GM10266 (cell line): Measurements from ENCODE around the gene MCM5.
"Not testable (repeated sequence)": the region's sequence is repeated elsewhere in the genome, so short reads cannot be mapped to it uniquely, and the experiment has no call there.

Experiments used
- DNase-seq: peaks from one replicate; pipeline ENCODE4 v3.0.0; 2012; ENCODE audit errors: extremely low spot score
- TF ChIP-seq, protein P1 (sequence below): IDR thresholded peaks from 2 replicates; pipeline ENCODE4 v1.5.1; 2012; ENCODE audit warnings: mild to moderate bottlenecking, low read depth; ENCODE audit not compliant: control insufficient read depth, insufficient read depth; ENCODE audit errors: missing control alignments

The MCM5 gene

GRCh38 chr22:35435201-35435740 lies 35.3 kb downstream of the MCM5 start:
- TF ChIP-seq, protein P1, sequence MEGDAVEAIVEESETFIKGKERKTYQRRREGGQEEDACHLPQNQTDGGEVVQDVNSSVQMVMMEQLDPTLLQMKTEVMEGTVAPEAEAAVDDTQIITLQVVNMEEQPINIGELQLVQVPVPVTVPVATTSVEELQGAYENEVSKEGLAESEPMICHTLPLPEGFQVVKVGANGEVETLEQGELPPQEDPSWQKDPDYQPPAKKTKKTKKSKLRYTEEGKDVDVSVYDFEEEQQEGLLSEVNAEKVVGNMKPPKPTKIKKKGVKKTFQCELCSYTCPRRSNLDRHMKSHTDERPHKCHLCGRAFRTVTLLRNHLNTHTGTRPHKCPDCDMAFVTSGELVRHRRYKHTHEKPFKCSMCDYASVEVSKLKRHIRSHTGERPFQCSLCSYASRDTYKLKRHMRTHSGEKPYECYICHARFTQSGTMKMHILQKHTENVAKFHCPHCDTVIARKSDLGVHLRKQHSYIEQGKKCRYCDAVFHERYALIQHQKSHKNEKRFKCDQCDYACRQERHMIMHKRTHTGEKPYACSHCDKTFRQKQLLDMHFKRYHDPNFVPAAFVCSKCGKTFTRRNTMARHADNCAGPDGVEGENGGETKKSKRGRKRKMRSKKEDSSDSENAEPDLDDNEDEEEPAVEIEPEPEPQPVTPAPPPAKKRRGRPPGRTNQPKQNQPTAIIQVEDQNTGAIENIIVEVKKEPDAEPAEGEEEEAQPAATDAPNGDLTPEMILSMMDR, result no peak
- DNase-seq, result no peak

GRCh38 chr22:35436421-35436820 lies 36.5 kb downstream of the MCM5 start:
- DNase-seq, result no peak
- TF ChIP-seq, protein P1, result no peak

DNA sequence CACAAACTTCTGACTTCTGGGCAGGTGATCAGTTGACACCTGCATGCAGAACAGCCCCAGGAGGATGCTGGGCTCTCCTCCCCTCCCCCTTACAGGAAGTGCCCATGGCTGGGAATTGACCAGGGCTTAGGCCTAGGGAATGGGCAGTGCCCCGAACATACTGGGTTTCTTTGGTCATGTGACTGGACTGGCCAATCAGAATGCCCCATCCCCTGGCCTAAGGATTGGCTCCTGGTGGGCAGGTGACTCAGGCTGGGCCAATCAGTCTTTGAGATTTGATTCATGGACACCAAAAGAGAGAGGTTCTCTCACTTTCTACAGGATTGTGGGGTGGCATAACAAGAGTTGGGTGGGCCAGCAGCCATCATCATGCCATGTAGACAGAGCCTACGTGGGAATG lies 37.1 kb downstream of the MCM5 start:
- peak; percentile 38 for DNase-seq
- TF ChIP-seq, protein P1, result no peak

GRCh38 chr22:35438673-35439364 lies 38.9 kb downstream of the MCM5 start:
- not testable (repeated sequence) for DNase-seq

- no peak for DNase-seq
- TF ChIP-seq, protein P1, result no peak
Measured at GRCh38 chr22:35439365-35439717, 39.4 kb downstream of the MCM5 start.

DNA sequence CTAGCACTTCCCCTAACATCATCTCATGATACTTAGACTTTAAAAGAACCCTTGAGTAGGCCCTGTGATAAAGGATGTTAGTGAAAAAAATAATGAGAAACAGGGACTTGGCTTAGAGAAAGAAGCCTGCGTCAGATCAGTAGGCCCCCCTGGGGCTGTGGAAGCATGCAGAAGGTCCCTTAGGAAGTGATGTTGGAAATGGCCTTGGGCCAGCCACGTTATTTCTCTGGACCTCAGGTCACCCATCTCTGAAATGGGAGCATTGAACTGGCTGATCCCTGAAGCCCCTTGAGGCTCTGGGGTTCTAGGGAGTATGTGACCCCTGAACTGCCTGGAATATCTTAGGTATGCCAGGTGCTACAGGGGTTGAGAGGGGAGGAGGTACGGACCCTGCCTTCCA lies 40.2 kb downstream of the MCM5 start:
- no peak for DNase-seq
- TF ChIP-seq, protein P1, result no peak

DNA sequence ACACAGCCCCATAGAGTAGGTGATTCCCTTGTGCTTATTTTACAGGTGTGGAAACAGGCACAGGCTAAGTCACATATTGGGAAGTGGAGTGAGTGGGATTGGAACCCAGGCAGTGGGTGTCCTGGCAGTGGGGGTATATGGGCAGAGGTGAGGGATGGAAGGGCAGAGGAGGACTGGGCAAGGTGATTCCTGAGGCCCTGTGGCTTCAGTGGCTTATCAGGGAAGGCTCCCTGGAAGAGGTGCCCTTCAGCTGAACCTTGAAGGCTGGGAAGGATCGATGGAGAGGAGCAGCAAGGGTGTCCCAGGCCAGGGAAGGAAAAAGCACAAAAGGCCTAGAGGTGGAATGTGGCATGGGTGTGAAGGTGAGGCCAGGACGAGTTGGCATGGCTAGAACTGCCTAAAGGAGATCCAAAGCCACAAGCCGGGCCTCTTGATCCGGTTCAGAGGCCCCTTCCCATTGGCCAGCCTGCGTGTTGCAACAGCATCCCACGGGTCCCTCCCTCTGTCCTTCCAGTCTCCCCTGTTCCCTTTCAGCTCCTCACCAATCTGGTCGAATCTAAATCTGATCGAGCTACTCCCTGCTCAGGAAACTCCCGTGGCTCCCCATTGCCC lies 41.7 kb downstream of the MCM5 start:
- no peak for DNase-seq
- TF ChIP-seq, protein P1, result no peak
